Activated naive CD8-positive, alpha-beta T cell treated with anti-CD3 and anti-CD28 coated beads, Interleukin-2, amount 10 ng/mL, durations not matched to agents 7 days and 5 days (primary cell): ENCODE results near the gene HSD17B12. TPM values are rescaled to one million over a fixed set of nuclear protein-coding genes. Genes with fewer than 3 reads are reported as not detected.

Experiments
- ATAC-seq: fragments of 150-1000 bp; cut with Tn5 transposase; one replicate; pipeline ENCODE4 v1.10.0; 2021; ENCODE audit warnings: low read depth, moderate library complexity
- POLR2A ChIA-PET: fragments of 350-600 bp; sonication (Branson Sonifier 250); formaldehyde crosslinking; loops from one replicate; lab custom pipeline; 2021; ENCODE audit warnings: antibody characterized with exemption; lab: Charles Lee
- DNase-seq: peaks from one replicate; pipeline ENCODE4 v3.0.0; 2021
- H3K27ac Mint-ChIP-seq: one replicate; pipeline ENCODE4 v1.8.0; 2022; ENCODE audit warnings: mild to moderate bottlenecking, mixed read lengths
- H3K27me3 Mint-ChIP-seq: one replicate; pipeline ENCODE4 v1.8.0; 2022; ENCODE audit warnings: mild to moderate bottlenecking, moderate library complexity, mixed read lengths
- H3K36me3 Mint-ChIP-seq: one replicate; pipeline ENCODE4 v1.8.0; 2021; ENCODE audit warnings: mild to moderate bottlenecking, mixed read lengths
- H3K4me1 Mint-ChIP-seq: one replicate; pipeline ENCODE4 v1.8.0; 2021; ENCODE audit warnings: mixed read lengths
- H3K4me3 Mint-ChIP-seq: one replicate; pipeline ENCODE4 v1.8.0; 2022; ENCODE audit warnings: mild to moderate bottlenecking, moderate library complexity, mixed read lengths
- H3K9me3 Mint-ChIP-seq: one replicate; pipeline ENCODE4 v1.8.0; 2021; ENCODE audit warnings: mixed read lengths
- total RNA-seq, 2 experiments: library from RNA; stranded (reverse); gene quantifications; one replicate each; pipeline ENCODE4 v1.2.3, GENCODE V29; 2021

Gene HSD17B12
- total RNA-seq, 2 experiments from 2014 or later: 32.6 to 37.0 TPM

DNA sequence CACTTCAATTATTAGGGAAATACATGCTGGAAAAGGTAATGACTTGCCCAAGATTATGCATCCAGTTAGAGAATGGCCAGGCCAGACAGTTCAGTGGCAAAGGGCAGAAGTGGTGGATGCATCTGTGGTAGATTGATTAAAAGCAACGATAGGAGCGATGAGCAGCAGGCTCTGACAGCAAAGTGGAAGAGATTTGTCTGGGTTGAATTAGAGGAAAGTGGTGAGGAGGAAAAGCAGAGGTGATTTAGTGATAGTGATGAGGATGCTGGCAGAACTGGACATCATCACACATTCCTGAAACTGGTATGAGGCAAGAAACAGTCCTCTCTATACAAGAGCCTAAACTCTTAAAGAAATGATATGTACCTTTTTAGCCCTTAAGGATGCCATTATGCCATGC, 12.5 kb downstream of the HSD17B12 start:
- Mint-ChIP-seq H3K27ac (no peak overlapping the region), H3K4me3 (no peak overlapping the region), H3K36me3 (peaks cover 29% of the 10 kb centered on the region), H3K4me1 (peaks cover 11% of the 10 kb centered on the region), H3K27me3 (no peaks in the 10 kb centered on the region), H3K9me3 (peaks cover 3% of the 10 kb centered on the region)
- POLR2A ChIA-PET: no interaction called here
- ATAC-seq: no peak
- no peak for DNase-seq

DNA sequence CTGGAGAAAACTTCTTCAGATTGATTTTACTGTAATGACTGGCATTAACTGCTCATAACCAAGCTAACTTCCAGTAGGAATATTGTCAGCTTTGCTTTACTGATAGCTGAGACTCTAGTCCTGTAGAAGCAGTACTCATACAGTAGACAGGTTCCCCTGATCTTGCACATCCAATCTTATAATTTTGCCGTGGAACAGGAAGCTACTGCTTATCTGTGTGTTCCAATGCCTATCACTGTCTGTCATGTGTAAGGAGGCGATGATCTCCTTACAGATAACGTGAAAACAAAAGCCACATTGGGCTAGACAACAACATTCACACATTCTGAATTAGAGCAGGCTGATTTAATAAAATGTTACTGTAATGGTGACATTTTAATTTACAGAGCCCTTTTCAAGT, 13.2 kb downstream of the HSD17B12 start:
- H3K27ac Mint-ChIP-seq: no peak overlapping the region
- POLR2A ChIA-PET: interaction anchor here (1.6 kb wide), 1 partner anchor 14 kb away, joined by 7 read pairs; the partner anchor contains the start of gene HSD17B12
- ATAC-seq (no peak), DNase-seq (no peak)
- peaks cover 11% of the 10 kb centered on the region for H3K4me1 Mint-ChIP-seq
- no peaks in the 10 kb centered on the region for H3K27me3 Mint-ChIP-seq
- no peak overlapping the region for H3K4me3 Mint-ChIP-seq
- peaks cover 3% of the 10 kb centered on the region for H3K9me3 Mint-ChIP-seq
- peaks cover 29% of the 10 kb centered on the region for H3K36me3 Mint-ChIP-seq

DNA sequence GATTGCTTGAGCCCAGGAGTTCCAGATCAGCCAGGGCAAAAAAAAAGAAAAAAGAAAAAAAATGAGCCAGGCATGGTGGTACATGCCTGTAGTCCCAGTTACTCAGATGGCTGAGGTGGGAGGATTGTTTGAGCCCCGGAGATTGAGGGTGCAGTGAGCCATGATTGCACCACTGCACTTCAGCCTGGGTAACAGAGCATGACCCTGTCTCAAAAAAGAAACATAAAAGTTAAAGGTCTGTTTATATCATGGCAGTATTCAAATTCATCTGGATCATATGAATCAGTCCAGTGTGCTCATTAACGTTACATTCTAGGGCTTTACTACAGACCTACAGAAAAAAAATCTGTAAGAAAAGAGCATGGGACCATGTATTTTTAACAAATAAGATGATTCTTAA, 13.9 kb downstream of the HSD17B12 start:
- Mint-ChIP-seq H3K4me1 (peaks cover 10% of the 10 kb centered on the region), H3K4me3 (no peak overlapping the region), H3K27me3 (no peaks in the 10 kb centered on the region), H3K36me3 (peaks cover 27% of the 10 kb centered on the region), H3K27ac (no peak overlapping the region), H3K9me3 (peaks cover 3% of the 10 kb centered on the region)
- DNase-seq (no peak), ATAC-seq (no peak)
- POLR2A ChIA-PET: interaction anchor here (1.6 kb wide), 1 partner anchor 15 kb away, joined by 7 read pairs; the partner anchor contains the start of gene HSD17B12

DNA sequence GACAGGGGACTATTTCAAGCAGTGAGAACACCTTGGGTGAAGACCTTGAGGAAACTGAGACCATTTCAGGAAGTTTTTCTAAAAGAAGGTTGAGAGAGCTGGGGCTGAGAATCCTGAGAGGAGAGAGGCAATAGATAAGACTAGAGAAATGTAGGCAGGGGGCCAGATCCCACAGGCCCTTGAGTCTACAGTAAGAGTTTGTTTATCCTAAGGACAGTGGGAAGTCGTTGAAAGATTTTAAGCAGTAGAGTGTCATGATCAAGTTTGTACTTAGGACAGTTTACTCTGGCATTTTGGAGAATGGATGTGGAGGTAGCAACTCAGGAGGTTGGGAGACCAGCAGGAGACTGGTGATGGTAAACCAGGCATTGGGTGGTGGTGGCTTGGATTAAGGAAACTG, 17.1 kb downstream of the HSD17B12 start:
- no peak overlapping the region for H3K27ac Mint-ChIP-seq

DNA sequence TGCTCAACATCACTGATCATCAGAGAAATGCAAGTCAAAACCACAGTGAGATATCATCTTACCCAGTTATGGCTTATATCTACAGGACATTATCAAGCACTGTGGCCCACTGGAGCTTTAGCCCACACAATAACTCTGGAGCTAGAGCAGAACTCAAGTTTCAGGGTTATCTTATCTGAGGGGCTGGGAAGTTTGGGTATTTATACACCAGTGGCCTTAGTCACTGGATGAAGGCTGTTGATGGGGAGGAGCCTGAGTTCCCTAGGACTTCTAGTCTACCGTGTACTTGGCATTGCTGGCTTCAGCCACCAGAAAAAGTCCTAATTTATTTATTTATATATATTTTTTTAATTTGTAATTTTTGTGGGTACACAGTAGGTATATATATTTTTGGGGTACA, 19.3 kb downstream of the HSD17B12 start:
- Mint-ChIP-seq H3K9me3 (peaks cover 6% of the 10 kb centered on the region), H3K27me3 (no peaks in the 10 kb centered on the region)

More for the DNA sequence above, 17.1 kb downstream of the HSD17B12 start:
- no peaks in the 10 kb centered on the region for H3K4me1 Mint-ChIP-seq
- H3K9me3 Mint-ChIP-seq: peaks cover 6% of the 10 kb centered on the region
- POLR2A ChIA-PET: interaction anchor here (0.8 kb wide), 1 partner anchor 13 kb away, joined by 3 read pairs; no protein-coding TSS in a partner anchor
- DNase-seq (no peak), ATAC-seq (no peak)
- no peaks in the 10 kb centered on the region for H3K27me3 Mint-ChIP-seq
- no peak overlapping the region for H3K4me3 Mint-ChIP-seq
- peaks cover 30% of the 10 kb centered on the region for H3K36me3 Mint-ChIP-seq

DNA sequence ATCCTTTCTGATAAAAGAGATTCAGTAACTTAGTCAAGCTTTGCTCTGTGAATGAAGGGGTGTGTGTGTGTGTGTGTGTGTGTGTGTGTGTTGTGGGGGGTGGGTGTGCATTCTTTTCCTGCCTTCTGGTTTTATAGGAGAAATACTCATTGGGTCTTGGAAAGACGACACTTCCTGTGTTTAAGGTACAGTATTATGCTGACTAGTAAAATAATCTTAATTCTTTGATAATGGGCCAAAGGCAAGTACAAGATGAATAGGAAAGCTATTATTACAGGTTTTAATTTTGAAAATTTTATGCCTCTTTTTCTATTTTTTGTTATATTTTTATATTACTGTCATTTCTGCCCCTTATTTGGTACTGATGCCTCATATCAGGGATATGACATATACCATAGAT, 26.1 kb downstream of the HSD17B12 start:
- ATAC-seq (no peak), DNase-seq (no peak)
- no peaks in the 10 kb centered on the region for H3K4me1 Mint-ChIP-seq
- POLR2A ChIA-PET: no interaction called here
- H3K27me3 Mint-ChIP-seq: no peaks in the 10 kb centered on the region
- H3K36me3 Mint-ChIP-seq: peaks cover 15% of the 10 kb centered on the region
- no peaks in the 10 kb centered on the region for H3K9me3 Mint-ChIP-seq
- no peak overlapping the region for H3K4me3 Mint-ChIP-seq
- H3K27ac Mint-ChIP-seq: no peak overlapping the region

More for the DNA sequence above, 19.3 kb downstream of the HSD17B12 start:
- ATAC-seq (no peak), DNase-seq (no peak)
- Mint-ChIP-seq H3K36me3 (peaks cover 33% of the 10 kb centered on the region), H3K27ac (no peak overlapping the region), H3K4me3 (no peak overlapping the region), H3K4me1 (no peaks in the 10 kb centered on the region)
- POLR2A ChIA-PET: no interaction called here

DNA sequence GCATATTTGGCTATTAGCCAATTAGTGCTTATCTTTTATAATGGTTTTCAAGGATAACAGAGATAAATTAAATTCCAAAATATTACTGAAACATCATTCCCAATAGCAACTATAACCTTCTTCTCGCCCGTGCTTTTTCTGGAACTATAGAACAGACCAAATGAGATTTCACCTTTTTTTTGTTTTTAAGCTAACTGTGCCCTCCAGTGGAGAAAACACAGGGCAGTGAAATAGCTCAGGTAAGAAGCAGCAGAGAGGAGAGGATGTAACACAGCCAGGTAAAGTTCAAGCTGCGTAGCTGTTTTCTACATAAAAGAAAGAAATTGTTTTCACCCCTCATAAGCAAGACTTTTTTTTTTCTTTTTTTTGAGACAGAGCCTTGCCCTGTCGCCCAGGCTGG, 28.2 kb downstream of the HSD17B12 start:
- DNase-seq (no peak), ATAC-seq (no peak)
- Mint-ChIP-seq H3K4me3 (no peak overlapping the region), H3K27ac (no peak overlapping the region), H3K36me3 (peaks cover 15% of the 10 kb centered on the region), H3K27me3 (no peaks in the 10 kb centered on the region), H3K4me1 (no peaks in the 10 kb centered on the region), H3K9me3 (peaks cover 4% of the 10 kb centered on the region)
- POLR2A ChIA-PET: no interaction called here

DNA sequence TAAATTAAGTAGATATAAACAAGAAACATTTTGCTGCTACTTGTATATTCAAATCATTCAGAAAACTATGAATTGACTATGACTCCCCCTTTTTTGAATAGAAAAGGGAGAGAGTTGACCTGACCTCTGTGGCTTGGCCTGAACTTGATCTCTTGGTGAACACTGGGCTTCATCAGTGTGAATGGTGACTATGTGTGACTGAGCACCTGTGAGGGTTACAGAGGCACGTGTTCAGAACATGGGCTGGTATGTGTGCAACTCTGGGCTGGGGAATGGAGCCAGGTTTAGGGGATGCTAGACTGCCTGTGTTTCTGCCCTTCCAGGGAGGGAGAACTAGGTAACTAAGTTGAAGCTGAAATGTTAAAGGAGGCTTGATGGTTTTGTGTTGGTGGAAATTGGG, 29.2 kb downstream of the HSD17B12 start:
- POLR2A ChIA-PET: no interaction called here
- peaks cover 14% of the 10 kb centered on the region for H3K36me3 Mint-ChIP-seq
- DNase-seq: no peak
- no peaks in the 10 kb centered on the region for H3K27me3 Mint-ChIP-seq
- H3K4me1 Mint-ChIP-seq: no peaks in the 10 kb centered on the region
- peaks cover 4% of the 10 kb centered on the region for H3K9me3 Mint-ChIP-seq
- H3K4me3 Mint-ChIP-seq: no peak overlapping the region
- no peak for ATAC-seq
- no peak overlapping the region for H3K27ac Mint-ChIP-seq

DNA sequence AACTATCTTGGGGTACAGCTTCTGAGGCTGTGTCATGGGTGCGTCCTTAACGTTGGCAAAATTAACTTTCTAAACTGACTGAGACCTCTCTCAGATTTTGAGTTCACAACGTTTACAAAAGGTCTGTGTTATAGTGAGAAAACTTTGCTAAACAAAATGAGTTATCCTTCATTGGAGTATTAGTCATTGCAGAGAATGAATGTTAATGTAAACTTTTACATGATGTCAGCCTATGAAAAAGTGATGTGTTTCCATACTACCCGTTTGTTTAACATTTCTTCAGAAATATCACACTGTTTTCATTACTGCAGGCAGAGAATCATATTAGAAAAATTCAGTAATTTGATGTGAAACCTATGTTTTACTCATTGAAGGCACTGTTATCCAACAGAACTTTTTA, 32.1 kb downstream of the HSD17B12 start:
- POLR2A ChIA-PET: no interaction called here
- H3K4me3 Mint-ChIP-seq: no peak overlapping the region
- no peak overlapping the region for H3K27ac Mint-ChIP-seq
- H3K36me3 Mint-ChIP-seq: peaks cover 16% of the 10 kb centered on the region
- no peaks in the 10 kb centered on the region for H3K4me1 Mint-ChIP-seq
- no peaks in the 10 kb centered on the region for H3K27me3 Mint-ChIP-seq
- ATAC-seq: no peak
- H3K9me3 Mint-ChIP-seq: peaks cover 4% of the 10 kb centered on the region
- DNase-seq: no peak

DNA sequence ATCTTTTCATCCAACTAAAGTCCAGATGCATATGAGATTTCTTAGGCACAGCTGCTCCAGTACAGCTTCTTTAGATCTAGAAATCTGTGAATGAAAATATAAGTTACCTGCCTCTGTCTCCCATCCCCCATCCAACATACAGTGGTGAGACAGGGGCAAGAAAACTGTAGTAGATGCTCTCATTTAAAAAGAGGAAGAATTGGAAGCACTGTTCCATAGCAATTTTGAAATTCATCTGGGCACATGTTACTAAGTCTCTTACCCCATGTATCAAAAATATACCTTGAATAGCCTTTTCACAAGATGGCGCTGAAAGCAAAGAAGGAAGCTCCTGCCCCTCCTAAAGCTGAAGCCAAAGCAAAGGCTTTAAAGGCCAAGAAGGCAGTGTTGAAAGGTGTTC, 37.8 kb downstream of the HSD17B12 start:
- DNase-seq (no peak), ATAC-seq (no peak)
- POLR2A ChIA-PET: no interaction called here
- Mint-ChIP-seq H3K4me1 (no peaks in the 10 kb centered on the region), H3K27ac (no peak overlapping the region), H3K27me3 (no peaks in the 10 kb centered on the region), H3K4me3 (no peak overlapping the region), H3K9me3 (peaks cover 8% of the 10 kb centered on the region), H3K36me3 (peaks cover 27% of the 10 kb centered on the region)

DNA sequence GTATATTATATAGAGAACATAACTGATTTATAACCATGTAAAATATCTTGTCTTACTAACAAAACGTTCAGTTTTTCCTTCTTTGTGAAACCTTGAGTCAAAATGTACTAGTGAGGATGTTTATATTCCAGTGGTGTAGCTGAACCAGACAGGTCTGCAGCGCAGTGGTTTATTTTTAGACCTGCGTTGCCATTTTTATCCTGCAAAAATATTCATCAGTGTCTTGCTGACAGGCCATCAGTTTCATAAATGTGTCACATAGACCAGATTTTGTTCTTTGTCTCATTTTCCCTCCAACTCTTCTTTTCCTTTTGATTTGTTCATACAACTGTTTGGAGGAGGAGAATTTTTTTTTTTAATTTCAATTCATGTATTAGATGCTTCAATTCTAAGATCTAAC, 43.1 kb downstream of the HSD17B12 start:
- Mint-ChIP-seq H3K4me3 (no peak overlapping the region), H3K27ac (no peak overlapping the region), H3K27me3 (no peaks in the 10 kb centered on the region), H3K36me3 (peaks cover 21% of the 10 kb centered on the region), H3K9me3 (peaks cover 3% of the 10 kb centered on the region), H3K4me1 (no peaks in the 10 kb centered on the region)
- ATAC-seq (no peak), DNase-seq (no peak)
- POLR2A ChIA-PET: no interaction called here

DNA sequence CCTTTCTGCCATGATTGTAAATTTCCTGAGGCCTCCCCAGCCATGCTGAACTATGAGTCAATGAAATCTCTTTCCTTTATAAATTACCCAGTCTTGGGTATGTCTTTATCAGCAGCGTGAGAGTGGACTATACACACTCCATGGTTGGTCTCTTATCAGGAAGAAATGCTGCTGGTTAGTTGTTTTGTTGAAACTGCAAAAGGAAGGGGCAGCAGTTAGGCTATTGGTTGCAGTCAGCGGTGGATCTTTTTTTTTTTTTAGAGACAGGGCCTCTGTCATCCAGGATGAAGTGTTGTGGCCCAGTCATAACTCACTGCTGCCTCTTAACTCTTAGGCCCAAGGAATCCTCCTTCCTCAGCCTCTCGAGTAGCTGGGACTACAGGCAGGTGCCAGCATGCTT, 51.7 kb downstream of the HSD17B12 start:
- DNase-seq (no peak), ATAC-seq (no peak)
- Mint-ChIP-seq H3K9me3 (peaks cover 9% of the 10 kb centered on the region), H3K4me1 (peaks cover 10% of the 10 kb centered on the region), H3K4me3 (no peak overlapping the region), H3K27me3 (no peaks in the 10 kb centered on the region), H3K27ac (no peak overlapping the region), H3K36me3 (peaks cover 43% of the 10 kb centered on the region)
- POLR2A ChIA-PET: no interaction called here

DNA sequence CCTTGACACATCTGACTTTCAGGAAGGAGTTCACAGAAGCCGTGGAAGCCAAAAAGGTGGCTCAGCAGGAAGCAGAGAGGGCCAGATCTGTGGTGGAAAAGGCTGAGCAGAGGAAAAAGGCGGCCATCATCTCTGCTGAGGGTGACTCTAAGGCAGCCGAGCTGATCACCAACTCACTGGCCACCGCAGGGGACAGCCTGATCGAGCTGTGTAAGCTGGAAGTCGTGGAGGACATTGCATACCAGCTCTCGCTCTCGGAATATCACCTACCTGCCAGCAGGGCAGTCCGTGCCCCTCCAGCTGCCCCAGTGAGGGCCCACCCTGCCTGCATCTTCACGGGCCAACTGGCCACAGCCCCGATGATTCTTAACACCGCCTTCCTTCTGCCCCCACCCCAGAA, 53.7 kb downstream of the HSD17B12 start:
- DNase-seq (no peak), ATAC-seq (no peak)
- POLR2A ChIA-PET: no interaction called here
- no peak overlapping the region for H3K27ac Mint-ChIP-seq
- no peaks in the 10 kb centered on the region for H3K27me3 Mint-ChIP-seq
- H3K4me1 Mint-ChIP-seq: peaks cover 10% of the 10 kb centered on the region
- H3K4me3 Mint-ChIP-seq: no peak overlapping the region
- peaks cover 52% of the 10 kb centered on the region for H3K36me3 Mint-ChIP-seq
- H3K9me3 Mint-ChIP-seq: peaks cover 9% of the 10 kb centered on the region

DNA sequence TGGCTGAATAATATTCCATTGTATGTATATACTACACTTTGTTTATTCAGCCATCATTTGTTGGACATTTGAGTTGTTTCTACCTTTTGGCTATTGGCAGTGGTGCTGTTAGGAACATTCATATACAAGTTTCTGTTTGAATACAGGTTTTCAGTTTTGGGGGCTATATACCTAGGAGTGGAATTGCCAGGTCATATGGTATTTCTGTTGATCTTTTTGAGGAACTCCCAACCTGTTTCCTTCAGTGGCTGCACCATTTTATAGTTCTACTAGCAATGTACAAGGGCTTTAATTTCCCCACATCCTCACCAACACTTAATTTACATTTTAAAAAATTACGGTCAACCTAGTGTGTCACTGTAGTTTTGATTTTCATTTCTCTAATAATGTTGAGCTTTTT, 54.6 kb downstream of the HSD17B12 start:
- Mint-ChIP-seq H3K27me3 (no peaks in the 10 kb centered on the region), H3K36me3 (peaks cover 53% of the 10 kb centered on the region), H3K9me3 (peaks cover 14% of the 10 kb centered on the region), H3K27ac (no peak overlapping the region), H3K4me1 (peaks cover 10% of the 10 kb centered on the region), H3K4me3 (no peak overlapping the region)
- DNase-seq (no peak), ATAC-seq (no peak)
- POLR2A ChIA-PET: no interaction called here

DNA sequence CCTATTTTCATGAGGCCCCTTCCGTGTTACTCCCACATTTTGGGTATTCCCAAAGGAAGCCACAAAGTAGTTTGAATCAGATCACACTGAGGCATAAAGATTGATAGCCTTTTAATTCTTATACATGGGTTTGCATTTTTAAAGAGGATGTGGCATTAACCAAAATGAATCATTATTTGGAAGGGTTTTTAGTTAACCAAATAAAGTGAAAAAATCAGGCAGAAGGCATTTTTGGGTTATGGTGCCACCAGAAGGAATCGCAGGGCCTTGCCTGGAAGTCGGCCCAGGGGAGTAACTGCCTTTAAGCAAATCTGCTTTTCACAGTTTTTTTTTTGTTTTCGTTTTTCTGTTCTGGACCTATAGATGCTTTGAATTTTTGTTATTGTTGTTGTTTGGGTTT, 55.4 kb downstream of the HSD17B12 start:
- POLR2A ChIA-PET: no interaction called here
- no peak for DNase-seq
- H3K27me3 Mint-ChIP-seq: no peaks in the 10 kb centered on the region
- no peak overlapping the region for H3K4me3 Mint-ChIP-seq
- H3K36me3 Mint-ChIP-seq: peaks cover 53% of the 10 kb centered on the region
- H3K9me3 Mint-ChIP-seq: peaks cover 14% of the 10 kb centered on the region
- peaks cover 10% of the 10 kb centered on the region for H3K4me1 Mint-ChIP-seq
- no peak overlapping the region for H3K27ac Mint-ChIP-seq
- no peak for ATAC-seq
